NCI-H2171 treated with DMSO at 0.1 percent for 48 hours (cell line): ENCODE results near the gene CENPVL1.
"Not testable (repeated sequence)": the region's sequence is repeated elsewhere in the genome, so short reads cannot be mapped to it uniquely, and the experiment has no call there.

Source experiments
- DNase-seq: peaks from one replicate; lab custom pipeline; 2025; lab: John Stamatoyannopoulos, UW

Gene CENPVL1

DNA sequence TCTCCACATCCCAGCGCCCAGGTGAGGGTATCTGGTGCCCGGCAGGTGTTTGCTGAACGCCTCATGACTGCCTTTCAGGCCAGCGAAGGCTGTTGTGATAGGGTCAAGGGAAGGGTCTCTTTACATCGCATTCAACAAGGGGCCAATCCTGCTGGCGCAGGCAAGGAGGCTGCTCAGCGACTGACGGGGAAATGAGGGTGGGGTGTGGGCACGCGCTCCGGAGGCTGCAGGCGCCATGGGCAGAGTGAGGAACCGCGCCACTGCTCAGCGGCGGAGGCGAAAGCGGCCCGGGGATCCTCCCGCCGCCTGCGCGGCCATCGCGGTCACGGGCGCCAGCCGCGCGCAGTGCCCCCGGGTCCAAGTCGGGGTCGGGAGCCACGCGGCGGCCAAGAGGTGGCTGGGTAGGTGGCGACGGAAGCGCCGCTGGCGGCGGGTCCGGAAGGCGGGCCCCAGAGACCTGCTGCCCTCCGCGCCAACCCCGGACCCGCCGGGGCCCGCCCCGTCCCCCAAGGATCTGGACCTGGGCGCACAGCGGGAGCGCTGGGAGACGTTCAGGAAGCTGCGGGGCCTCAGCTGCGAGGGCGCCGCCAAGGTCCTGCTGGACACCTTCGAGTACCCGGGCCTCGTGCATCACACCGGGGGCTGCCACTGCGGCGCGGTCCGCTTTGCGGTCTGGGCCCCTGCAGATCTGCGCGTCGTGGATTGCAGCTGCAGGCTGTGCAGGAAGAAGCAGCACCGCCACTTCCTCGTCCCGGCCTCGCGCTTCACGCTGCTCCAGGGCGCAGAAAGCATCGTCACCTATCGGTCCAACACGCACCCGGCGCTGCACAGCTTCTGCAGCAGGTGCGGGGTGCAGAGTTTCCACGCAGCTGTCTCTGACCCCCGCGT is at the start of gene CENPVL1:
Gene CENPVL1 (plus strand): TSS at position 236 of the 888 bp plus-strand sequence. CDS start 0 bp downstream, at position 236.
- DNase-seq: not testable (repeated sequence)

DNA sequence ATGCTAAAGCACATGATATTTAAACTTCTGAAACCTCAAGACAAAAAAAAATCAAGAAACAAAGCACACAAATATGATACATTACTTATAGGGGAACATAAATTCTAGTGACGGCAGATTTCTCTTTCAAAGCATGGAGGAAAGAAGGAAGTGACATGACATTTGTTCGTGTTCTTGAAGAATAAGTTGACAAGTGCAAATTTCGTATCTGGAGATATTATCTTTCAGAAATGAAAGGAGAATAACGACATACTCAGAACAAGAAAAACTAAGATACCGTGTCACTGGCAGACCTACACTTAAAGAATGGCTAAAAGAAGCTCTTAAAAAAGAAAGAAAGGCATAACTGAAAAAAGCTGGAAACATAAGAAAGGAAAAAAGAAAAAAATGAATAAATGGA is 44.3 kb upstream of the CENPVL1 start:
- DNase-seq: no peak

DNA sequence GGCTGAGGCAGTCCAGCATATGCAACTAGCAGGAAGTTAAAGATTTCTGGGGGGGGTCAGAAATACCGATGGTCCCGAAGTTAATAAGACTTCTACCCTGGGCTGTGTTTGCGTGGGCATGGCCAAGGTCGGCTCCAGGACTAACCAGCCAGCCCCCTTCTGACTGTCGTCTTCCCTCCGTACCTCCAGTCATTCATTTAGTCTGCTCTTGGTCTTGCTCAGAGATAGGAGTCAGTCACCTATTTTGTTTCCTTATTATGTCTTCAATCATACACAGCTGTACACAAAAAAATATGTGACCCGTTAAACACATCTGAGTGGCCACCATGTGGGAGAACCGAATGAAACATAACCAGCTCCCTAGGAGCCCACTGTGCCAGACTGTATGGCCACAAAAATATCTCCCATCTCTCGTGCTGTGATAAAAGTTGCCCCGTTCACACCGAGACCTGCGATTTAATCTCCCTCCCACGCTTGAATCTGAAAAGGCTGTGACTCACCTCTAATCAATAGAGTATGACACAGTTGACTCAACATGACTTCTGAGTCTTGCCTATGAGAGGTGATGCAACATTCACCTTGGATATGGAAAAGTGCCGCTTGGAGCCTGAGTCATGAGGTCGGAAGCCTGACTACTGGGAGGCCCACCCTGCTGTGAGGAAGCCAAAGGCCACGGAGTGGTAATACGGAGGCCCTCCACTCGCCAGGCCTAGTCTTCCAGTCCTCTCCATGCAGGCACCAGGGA is 30.5 kb upstream of the CENPVL1 start:
- DNase-seq: not testable (repeated sequence)

DNA sequence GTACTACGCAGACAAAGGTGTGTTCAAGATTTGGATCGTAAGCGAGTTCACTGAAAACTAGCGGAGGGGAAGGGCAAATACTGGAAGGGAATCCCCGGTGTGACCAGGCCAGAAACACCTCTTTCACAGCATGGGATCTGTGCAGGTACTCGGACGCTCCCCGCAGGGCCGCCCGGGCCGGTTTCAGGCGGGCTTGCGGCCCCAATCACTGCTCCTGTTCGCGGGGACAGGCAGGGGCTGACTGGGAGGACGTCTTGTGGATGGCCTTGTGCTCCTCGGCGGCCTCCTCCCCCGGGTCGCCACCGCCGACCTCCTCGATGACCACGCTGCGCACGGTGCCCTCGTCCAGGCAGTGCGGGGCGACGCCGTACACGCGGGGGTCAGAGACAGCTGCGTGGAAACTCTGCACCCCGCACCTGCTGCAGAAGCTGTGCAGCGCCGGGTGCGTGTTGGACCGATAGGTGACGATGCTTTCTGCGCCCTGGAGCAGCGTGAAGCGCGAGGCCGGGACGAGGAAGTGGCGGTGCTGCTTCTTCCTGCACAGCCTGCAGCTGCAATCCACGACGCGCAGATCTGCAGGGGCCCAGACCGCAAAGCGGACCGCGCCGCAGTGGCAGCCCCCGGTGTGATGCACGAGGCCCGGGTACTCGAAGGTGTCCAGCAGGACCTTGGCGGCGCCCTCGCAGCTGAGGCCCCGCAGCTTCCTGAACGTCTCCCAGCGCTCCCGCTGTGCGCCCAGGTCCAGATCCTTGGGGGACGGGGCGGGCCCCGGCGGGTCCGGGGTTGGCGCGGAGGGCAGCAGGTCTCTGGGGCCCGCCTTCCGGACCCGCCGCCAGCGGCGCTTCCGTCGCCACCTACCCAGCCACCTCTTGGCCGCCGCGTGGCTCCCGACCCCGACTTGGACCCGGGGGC is 28.2 kb upstream of the CENPVL1 start:
- DNase-seq: not testable (repeated sequence)

DNA sequence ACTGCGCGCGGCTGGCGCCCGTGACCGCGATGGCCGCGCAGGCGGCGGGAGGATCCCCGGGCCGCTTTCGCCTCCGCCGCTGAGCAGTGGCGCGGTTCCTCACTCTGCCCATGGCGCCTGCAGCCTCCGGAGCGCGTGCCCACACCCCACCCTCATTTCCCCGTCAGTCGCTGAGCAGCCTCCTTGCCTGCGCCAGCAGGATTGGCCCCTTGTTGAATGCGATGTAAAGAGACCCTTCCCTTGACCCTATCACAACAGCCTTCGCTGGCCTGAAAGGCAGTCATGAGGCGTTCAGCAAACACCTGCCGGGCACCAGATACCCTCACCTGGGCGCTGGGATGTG is 27.6 kb upstream of the CENPVL1 start, which contains the start of gene CENPVL2:
Gene CENPVL2 (minus strand): TSS at position 112 of the 343 bp plus-strand sequence. CDS start 0 bp downstream, at position 112.
- DNase-seq: not testable (repeated sequence)

DNA sequence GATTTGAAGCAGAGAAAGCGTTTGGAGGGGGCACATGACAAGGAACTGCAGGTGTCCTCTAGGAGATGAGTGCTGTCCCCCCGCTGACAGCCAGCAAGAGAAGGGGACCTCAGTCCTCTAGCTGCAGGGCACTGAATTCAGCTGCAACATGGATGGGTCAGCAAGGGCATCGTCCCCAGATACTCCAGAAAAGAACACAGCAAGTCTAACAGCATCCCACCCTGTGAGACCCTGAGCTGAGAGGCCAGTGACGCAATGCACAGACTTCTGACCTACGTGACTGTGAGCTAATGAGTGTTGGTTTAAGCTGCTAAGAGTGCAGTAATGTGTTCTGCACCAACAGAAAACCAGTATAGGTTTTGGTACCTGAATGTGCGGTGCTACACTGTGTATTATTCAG is 16.1 kb upstream of the CENPVL1 start:
- DNase-seq: no peak

DNA sequence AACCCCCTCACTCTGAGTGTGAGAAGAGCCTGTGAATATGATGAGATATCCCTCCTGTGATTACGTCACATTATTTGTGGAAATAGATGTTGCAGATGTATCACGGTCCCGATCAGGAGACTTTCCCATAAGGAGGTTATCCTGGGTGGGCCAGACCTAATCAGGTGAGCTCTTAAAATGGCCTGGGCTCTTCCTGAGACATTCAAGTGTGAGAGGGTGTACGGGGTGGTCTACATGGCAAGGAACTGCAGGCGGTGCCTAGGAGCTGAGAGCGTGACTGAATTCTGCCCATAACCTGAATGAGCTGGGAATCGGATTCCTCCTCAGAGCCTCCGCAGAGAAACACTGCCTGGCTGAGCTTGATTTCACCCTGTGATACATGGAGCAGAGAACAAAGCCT is 12.9 kb upstream of the CENPVL1 start:
- no peak for DNase-seq

DNA sequence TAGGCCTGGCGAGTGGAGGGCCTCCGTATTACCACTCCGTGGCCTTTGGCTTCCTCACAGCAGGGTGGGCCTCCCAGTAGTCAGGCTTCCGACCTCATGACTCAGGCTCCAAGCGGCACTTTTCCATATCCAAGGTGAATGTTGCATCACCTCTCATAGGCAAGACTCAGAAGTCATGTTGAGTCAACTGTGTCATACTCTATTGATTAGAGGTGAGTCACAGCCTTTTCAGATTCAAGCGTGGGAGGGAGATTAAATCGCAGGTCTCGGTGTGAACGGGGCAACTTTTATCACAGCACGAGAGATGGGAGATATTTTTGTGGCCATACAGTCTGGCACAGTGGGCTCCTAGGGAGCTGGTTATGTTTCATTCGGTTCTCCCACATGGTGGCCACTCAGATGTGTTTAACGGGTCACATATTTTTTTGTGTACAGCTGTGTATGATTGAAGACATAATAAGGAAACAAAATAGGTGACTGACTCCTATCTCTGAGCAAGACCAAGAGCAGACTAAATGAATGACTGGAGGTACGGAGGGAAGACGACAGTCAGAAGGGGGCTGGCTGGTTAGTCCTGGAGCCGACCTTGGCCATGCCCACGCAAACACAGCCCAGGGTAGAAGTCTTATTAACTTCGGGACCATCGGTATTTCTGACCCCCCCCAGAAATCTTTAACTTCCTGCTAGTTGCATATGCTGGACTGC is 2.8 kb downstream of the CENPVL1 start:
- DNase-seq: not testable (repeated sequence)

DNA sequence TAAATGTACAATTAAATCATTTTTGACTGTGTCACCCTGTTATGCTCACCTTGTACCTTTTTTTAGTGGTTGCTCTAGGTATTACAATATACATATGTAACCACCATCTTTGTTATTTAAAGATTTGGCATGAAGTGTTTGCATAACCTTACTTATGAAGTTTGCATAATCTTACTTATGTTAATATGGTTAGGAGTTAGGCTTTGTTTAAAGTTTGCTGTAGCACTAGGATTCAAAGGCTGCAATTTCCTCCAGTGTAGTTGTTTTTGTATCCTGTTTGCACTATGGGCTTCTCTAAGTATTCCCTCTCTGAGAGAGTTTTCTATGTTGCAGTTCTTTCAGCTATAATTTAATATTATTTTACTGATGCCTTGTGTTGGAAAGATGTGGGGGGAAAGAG is 17.9 kb downstream of the CENPVL1 start:
- no peak for DNase-seq

DNA sequence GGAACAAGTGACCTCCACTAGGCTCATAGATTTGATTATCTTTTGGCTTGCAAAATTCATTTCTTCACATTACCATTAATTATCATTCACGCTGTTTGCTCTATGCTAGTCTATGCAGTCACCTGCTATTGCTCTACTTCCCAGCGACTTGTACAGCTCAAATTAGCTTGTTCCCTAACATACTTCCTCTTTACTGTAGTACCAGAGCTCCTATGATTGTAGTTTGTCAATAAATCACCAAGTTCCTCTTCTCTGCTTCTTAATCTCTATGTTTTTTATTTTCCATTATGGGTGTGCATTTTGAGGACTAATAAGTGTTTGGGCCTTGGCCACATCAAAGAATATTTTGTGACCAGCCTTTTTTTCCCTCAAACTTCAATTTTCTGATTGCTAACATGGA is 26.8 kb downstream of the CENPVL1 start:
- no peak for DNase-seq

DNA sequence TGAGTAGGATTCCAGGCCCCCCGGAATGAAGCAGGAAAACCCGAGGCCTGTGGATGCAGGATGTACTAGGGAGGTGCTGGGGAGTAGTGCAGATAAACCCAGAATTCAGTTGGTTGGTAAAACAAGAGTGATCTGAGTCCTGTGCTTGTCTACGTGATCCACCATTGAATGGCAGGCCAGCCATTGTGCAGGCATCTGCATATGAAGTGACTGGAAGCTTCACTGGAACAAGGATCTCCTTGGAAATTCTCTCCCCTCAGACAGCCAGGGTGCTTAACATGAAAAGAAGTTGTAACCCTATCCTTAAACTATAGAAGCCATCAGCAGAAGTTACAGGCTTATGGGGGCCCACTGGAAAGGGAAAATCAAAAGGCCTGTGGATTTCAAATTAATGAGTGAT is 32.3 kb downstream of the CENPVL1 start:
- DNase-seq: no peak

DNA sequence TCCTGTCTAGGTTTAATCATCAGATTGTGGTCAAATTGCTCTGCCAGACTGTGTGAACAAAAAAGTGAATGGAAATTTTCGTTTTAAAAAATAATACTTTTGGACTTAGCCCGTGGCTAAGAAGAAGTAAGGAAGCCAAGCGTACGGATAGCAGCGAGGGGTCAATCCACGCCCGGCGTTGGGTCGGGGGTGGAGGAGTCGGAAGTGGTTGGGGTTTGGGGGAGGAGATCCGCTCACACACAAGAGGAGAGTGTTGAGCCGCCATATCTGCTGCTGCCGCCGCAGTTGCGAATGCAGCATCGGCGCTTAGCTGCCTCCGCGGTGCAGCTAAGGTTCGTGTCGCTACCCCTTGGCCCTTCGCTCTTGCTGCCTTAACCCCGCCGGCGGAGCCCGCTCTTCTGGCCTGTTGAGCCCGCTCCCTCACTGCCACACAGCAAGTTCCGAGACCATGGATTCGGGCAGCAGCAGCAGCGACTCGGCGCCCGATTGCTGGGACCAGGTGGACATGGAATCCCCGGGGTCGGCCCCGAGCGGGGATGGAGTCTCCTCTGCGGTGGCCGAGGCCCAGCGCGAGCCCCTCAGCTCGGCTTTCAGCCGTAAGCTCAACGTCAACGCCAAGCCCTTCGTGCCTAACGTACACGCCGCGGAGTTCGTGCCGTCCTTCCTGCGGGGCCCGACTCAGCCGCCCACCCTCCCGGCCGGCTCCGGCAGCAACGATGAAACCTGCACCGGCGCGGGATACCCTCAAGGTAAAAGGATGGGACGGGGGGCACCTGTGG is 33.1 kb downstream of the CENPVL1 start, which contains the start of gene GSPT2:
Gene GSPT2 (plus strand): TSS at position 264 of the 779 bp plus-strand sequence. CDS start 185 bp downstream, at position 449.
- peak; percentile 2 for DNase-seq

DNA sequence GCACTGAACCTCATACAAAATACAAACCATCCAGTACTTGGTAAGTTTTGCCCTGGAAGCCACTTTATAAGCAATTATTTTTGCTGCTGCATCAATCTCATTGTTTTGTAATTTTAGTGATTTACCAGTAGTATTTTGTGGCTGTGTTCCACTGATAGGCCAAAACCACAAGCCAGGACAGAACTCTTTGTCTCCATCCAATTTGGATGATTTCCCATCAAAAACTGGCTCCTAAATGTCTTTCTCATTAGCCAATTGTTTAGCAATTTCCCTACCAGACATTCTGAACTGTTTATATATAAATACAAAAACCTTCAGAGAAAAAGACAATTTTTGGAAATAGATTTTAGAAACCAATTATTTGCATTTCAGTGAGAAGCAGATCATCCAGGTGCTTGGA is 37.4 kb downstream of the CENPVL1 start:
- DNase-seq: no peak

DNA sequence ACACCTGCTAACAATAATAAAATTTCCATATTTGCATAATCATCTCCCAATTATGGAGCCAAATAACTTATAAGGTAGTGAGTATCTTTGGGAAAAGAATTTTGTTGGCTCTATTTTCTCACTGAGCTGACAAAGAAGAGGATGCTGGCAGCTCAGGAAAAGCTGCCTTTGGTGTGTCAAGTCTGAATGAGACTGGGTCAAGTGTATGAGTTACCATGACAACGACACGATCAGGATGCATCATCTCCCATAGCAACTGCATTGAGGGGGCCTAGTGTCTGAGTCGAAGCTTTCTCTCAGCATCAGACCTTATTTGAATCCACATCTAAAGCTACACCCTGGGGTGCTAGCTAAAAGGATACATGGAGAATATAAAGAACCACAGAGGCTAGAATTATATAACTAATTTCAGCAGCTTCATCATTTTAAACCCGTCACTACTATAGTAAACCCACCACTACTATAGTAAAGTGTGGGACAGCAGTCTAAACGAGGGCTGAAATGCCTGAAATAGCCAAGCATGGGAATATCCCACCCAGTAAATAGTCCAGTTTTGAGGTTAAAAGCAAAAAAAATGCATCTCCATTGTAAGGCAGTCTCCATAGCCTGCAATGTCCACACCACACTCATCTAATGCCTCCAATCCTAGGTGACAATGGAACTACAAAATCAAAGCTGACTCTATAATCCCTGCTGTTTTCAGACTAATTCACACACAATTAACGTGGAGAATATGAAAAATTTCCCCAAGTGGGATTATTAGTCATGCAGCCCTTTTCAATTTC is 48.9 kb downstream of the CENPVL1 start:
- no peak for DNase-seq

DNA sequence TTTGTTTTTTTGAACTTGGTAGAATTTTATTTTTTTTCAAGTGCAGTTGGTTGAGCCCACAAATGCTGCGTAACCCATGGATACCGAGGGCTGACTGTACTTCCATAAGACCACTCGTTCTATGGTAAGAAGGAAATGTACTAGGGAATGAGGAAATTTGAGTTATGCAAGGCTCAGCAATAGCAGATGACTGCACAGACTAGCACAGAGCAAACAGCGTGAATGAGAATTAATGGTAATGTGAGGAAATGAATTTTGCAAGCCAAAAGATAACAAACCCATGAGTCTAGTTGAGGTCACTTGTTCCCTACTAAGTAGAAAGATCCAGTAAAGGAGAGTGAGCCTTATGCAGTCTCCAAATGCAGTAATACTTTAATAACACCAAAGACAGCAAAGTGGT is 50.3 kb downstream of the CENPVL1 start:
- DNase-seq: no peak
